Adrenal gland (tissue), 5 donors: Measurements from ENCODE around the gene DGKG.

Experiments used
- CTCF ChIP-seq, 6 experiments: fragments of 450-650 bp in 4 of 6; fragments of 200-600 bp in 2 of 6; sonication (generic) in 1 of 6; IDR thresholded peaks; 1 replicate in 5 of 6; 2 replicates in 1 of 6; pipeline versions ENCODE4 v1.5.1 to v1.8.0; 2016 to 2021; ENCODE audit warnings: antibody characterized with exemption in 6 of 6, mild to moderate bottlenecking in 2 of 6, moderate library complexity in 1 of 6
- POLR2A ChIP-seq, 2 donors: fragments of 450-650 bp; IDR thresholded peaks; one replicate each; pipeline ENCODE4 v1.6.1; 2017; ENCODE audit warnings: antibody characterized with exemption in 2 of 2, mild to moderate bottlenecking in 2 of 2, moderate library complexity in 1 of 2
- donor health status: DM: no; HTN: no; CAD: no.

GRCh38 chr3:186308549-186308948 lies 53.5 kb downstream of the DGKG start:
- TF ChIP-seq CTCF (IDR thresholded peaks at IDR 0.05) (no peak), POLR2A (IDR thresholded peaks at IDR 0.05) (no peak)
